Retinal pigment epithelial cell (primary cell): ENCODE results near the gene NDUFA12.

Source experiments
- DNase-seq: peaks from one replicate; pipeline ENCODE4 v3.0.0-alpha.2; 2010; ENCODE audit warnings: low read depth
- H3K4me3 ChIP-seq: 2 replicates; pipeline ENCODE4 v1.5.1; 2011; ENCODE audit warnings: mild to moderate bottlenecking, low read length, control low read depth, moderate library complexity
- CTCF ChIP-seq: conservative IDR thresholded peaks from 2 replicates; pipeline ENCODE4 v1.5.1; 2011; ENCODE audit warnings: low read depth, low read length, control low read depth, inconsistent platforms

Gene NDUFA12

DNA sequence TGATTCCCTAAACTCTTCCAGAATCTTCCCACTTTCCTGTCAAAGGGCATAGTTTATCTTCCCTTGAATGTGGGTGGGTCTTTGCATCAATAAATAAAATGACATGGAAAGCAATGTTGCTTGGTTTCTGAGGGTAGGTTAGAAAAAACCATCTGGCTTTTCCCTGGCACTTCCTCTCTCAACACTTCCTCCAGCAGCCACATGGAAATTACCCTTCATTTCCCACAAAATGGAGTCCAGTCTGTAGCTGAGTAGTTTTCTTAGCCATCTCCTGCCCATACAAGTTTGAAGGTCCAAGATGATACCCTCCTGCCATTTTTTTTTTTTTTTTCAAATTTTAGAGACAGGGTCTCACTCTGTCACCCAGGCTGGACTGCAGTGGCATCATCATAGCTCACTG, 11.1 kb upstream of the NDUFA12 start:
- H3K4me3 ChIP-seq = no peak overlapping the region
- no peak for TF ChIP-seq CTCF
- no peak for DNase-seq

GRCh38 chr12:95006206-95006605, 2.7 kb upstream of the NDUFA12 start:
- TF ChIP-seq CTCF = no peak

GRCh38 chr12:95004610-95005009, 1.1 kb upstream of the NDUFA12 start:
- no peak overlapping the region for H3K4me3 ChIP-seq
- no peak for DNase-seq
- no peak for TF ChIP-seq CTCF

More at GRCh38 chr12:95006206-95006605, 2.7 kb upstream of the NDUFA12 start:
- H3K4me3 ChIP-seq = no peak overlapping the region
- no peak for DNase-seq

DNA sequence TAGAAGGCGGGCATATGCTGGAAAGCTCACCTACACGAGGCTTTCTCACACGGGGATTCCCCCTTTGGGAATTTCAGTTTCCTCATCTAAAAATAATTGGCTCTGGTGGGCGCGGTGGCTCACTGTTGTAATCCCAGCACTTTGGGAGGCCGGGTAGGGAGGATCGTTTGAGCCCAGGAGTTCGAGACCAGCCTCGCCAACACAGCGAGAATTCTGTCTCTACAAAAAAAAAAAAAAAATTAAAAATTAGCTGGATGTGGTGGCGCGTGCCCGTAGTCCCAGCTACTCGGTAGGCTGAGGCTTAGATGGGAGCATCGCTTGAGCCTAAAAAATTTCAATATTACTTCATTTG, 400 bp upstream of the NDUFA12 start:
- TF ChIP-seq CTCF = no peak
- DNase-seq = no peak
- peak overlapping the region; percentile 98 for H3K4me3 ChIP-seq

- H3K4me3 ChIP-seq = peak overlapping the region; percentile 98
- no peak for DNase-seq
- no peak for TF ChIP-seq CTCF
Observed at GRCh38 chr12:95002754-95003153, 743 bp downstream of the NDUFA12 start.

GRCh38 chr12:94998326-94998725, 5.2 kb downstream of the NDUFA12 start:
- no peak for TF ChIP-seq CTCF
- DNase-seq = no peak
- no peak overlapping the region for H3K4me3 ChIP-seq

DNA sequence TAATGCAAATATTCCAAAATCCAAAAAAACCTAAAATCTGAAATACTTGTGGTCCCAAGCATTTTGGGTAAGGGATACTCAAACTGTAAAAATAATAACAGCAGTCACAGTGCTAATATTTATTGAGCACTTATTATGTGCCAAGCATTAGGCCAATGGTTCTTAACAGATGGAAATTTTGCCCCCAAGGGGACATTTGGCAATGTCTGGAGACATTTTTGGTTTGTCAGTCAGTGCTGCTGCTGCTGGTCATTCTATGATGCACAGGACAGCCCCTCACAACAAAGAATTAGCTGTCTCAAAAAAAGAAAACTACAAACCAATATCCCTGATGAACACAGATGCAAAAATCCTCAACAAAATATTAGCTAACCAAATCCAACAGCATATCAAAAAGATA, 5.8 kb downstream of the NDUFA12 start:
- no peak for TF ChIP-seq CTCF
- no peak for DNase-seq
- H3K4me3 ChIP-seq = no peak overlapping the region
